MV-4-11 (cell line): ENCODE data around the gene CATSPER2.
"Not testable (repeated sequence)": the region's sequence is repeated elsewhere in the genome, so short reads cannot be mapped to it uniquely, and the experiment has no call there.

ENCODE experiments used
- DNase-seq: peaks from one replicate; lab custom pipeline; 2025; lab: John Stamatoyannopoulos, UW

CATSPER2 gene

GRCh38 chr15:43593328-43594190, 55.1 kb downstream of the CATSPER2 start, which contains the start of gene CKMT1B:
CKMT1B (plus strand) TSS chr15:43594027; CDS start chr15:43594219, 192 bp downstream.
- DNase-seq: not testable (repeated sequence)

DNA sequence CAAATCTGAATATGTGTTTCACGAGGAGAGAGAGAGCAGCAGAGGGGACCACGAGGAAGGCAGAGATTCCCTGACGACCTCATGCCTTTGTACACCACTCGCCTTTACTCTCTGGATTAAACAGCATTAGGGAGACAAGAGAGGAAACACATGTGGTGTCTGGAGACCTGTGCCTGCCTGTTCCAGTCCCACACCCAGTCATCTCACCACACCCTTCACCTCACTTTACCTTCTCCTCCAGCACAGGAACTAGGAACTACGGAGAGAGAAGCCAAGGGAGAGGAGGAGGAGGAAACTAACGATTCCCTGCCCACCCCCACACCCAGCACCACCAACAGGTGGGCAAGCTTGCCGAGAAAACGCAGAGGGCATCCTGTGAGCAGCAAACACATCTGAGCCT, 55.8 kb downstream of the CATSPER2 start:
- not testable (repeated sequence) for DNase-seq

GRCh38 chr15:43589778-43590466, 58.7 kb downstream of the CATSPER2 start, which contains the start of gene PPIP5K1:
PPIP5K1 (minus strand) TSS chr15:43590208; CDS start chr15:43584504, 5,704 bp downstream.
- not testable (repeated sequence) for DNase-seq
